Measurements from ENCODE around the gene FNDC11. TPM values are rescaled to one million over a fixed set of nuclear protein-coding genes. Genes with fewer than 3 reads are reported as not detected.

Gene FNDC11
- total RNA-seq (2014; rRNA removed), result 0.40 and 1.8 TPM in 2 replicates
- Bru-seq, nascent RNA, result percentile 27 among the genes with signal in this experiment
- BruChase-seq, experiment 1, labeled RNA remaining after a 6-hour chase, result percentile 45 among the genes with signal in this experiment
- BruChase-seq, experiment 2, labeled RNA remaining after a 2-hour chase, result percentile 30 among the genes with signal in this experiment
- long read RNA-seq, partial matches to known transcripts, result 0 of 1 reads
- long read RNA-seq, other reads (novel, unspliced or antisense), result 0 of 1 reads

- intact Hi-C loops (cut with micrococcal nuclease), result no loop called here
- no TSS peak for BruUV-seq (replicated peaks)
- H3K9me3 ChIP-seq (ENCODE audit: low read length), result no peaks in the 10 kb centered on the region
- TF ChIP-seq EZH2 (IDR thresholded peaks at IDR 0.05; ENCODE audit: low read length, unreplicated experiment) (no peak), CTCF (conservative IDR thresholded peaks at IDR 0.05; ENCODE audit: low read depth, low read length) (no peak), EZH2phosphoT487 (IDR thresholded peaks at IDR 0.05; ENCODE audit: borderline replicate concordance, low read length) (no peak)
- ChIA-PET POLR2A (ENCODE audit: unreplicated experiment) (no interaction called here), CTCF (no interaction called here)
- H3K27me3 ChIP-seq (ENCODE audit: low read length), result no peaks in the 10 kb centered on the region
- no peaks in the 10 kb centered on the region for H3F3A ChIP-seq (ENCODE audit: low read length, unreplicated experiment)
- peak; percentile 53 for ATAC-seq
- H3K27ac ChIP-seq (ENCODE audit: low read length), result no peak within 1 kb of the TSS
- no peaks in the 10 kb centered on the region for H3K36me3 ChIP-seq (ENCODE audit: low read depth, low read length)
- H3K9ac ChIP-seq (ENCODE audit: low read length), result peak within 1 kb of the TSS; percentile 67
- peak within 1 kb of the TSS; percentile 100 for H3K4me2 ChIP-seq (ENCODE audit: low read length)
- no peaks in the 10 kb centered on the region for H3K9me2 ChIP-seq (replicated peaks; ENCODE audit: low read length)
- H2AFZ ChIP-seq (ENCODE audit: low read length), result peak within 1 kb of the TSS; percentile 99
- DNase-seq, result peak; percentile 28
- peaks cover 7% of the 10 kb centered on the region for H3K4me1 ChIP-seq (ENCODE audit: insufficient read depth, low read length)
- H3K79me2 ChIP-seq (ENCODE audit: low read length), result no peaks in the 10 kb centered on the region
- H4K20me1 ChIP-seq (ENCODE audit: low read length), result no peaks in the 10 kb centered on the region
- peak within 1 kb of the TSS; percentile 89 for H3K4me3 ChIP-seq (ENCODE audit: low read length)
Observed at GRCh38 chr20:63553933-63554290, at the start of gene FNDC11. Gene FNDC11 (plus strand): TSS chr20:63554159. CDS start chr20:63555664, 1,505 bp downstream.

- H3K9me2 ChIP-seq (replicated peaks; ENCODE audit: low read length), result no peaks in the 10 kb centered on the region
- H3K9me3 ChIP-seq (ENCODE audit: low read length), result no peaks in the 10 kb centered on the region
- intact Hi-C loops (cut with micrococcal nuclease), result no loop called here
- no peaks in the 10 kb centered on the region for H3K79me2 ChIP-seq (ENCODE audit: low read length)
- H4K20me1 ChIP-seq (ENCODE audit: low read length), result no peaks in the 10 kb centered on the region
- TF ChIP-seq EZH2 (IDR thresholded peaks at IDR 0.05; ENCODE audit: low read length, unreplicated experiment), result no peak
- TF ChIP-seq EZH2phosphoT487 (IDR thresholded peaks at IDR 0.05; ENCODE audit: borderline replicate concordance, low read length), result no peak
- no peak for TF ChIP-seq CTCF (conservative IDR thresholded peaks at IDR 0.05; ENCODE audit: low read depth, low read length)
- H3F3A ChIP-seq (ENCODE audit: low read length, unreplicated experiment), result no peaks in the 10 kb centered on the region
- H2AFZ ChIP-seq (ENCODE audit: low read length), result no peak overlapping the region
- no peak for ATAC-seq
- H3K27ac ChIP-seq (ENCODE audit: low read length), result no peak overlapping the region
- H3K27me3 ChIP-seq (ENCODE audit: low read length), result no peaks in the 10 kb centered on the region
- DNase-seq, result no peak
- no peak overlapping the region for H3K4me3 ChIP-seq (ENCODE audit: low read length)
- H3K9ac ChIP-seq (ENCODE audit: low read length), result no peak overlapping the region
- BruUV-seq (replicated peaks), result no TSS peak
- ChIA-PET CTCF (no interaction called here), POLR2A (ENCODE audit: unreplicated experiment) (no interaction called here)
- no peaks in the 10 kb centered on the region for H3K36me3 ChIP-seq (ENCODE audit: low read depth, low read length)
- H3K4me1 ChIP-seq (ENCODE audit: insufficient read depth, low read length), result no peaks in the 10 kb centered on the region
- no peak overlapping the region for H3K4me2 ChIP-seq (ENCODE audit: low read length)
Observed at GRCh38 chr20:63504642-63505041, 49.3 kb upstream of the FNDC11 start.

- Histone ChIP-seq H3K36me3 (ENCODE audit: low read depth, low read length) (no peaks in the 10 kb centered on the region), H3K79me2 (ENCODE audit: low read length) (no peaks in the 10 kb centered on the region), H3K27ac (ENCODE audit: low read length) (no peak overlapping the region), H4K20me1 (ENCODE audit: low read length) (no peaks in the 10 kb centered on the region), H3K9me3 (ENCODE audit: low read length) (no peaks in the 10 kb centered on the region), H3K9ac (ENCODE audit: low read length) (no peak overlapping the region), H2AFZ (ENCODE audit: low read length) (no peak overlapping the region), H3F3A (ENCODE audit: low read length, unreplicated experiment) (no peaks in the 10 kb centered on the region), H3K27me3 (ENCODE audit: low read length) (no peaks in the 10 kb centered on the region), H3K9me2 (replicated peaks; ENCODE audit: low read length) (no peaks in the 10 kb centered on the region), H3K4me2 (ENCODE audit: low read length) (no peak overlapping the region), H3K4me1 (ENCODE audit: insufficient read depth, low read length) (no peaks in the 10 kb centered on the region), H3K4me3 (ENCODE audit: low read length) (no peak overlapping the region)
- TF ChIP-seq EZH2phosphoT487 (IDR thresholded peaks at IDR 0.05; ENCODE audit: borderline replicate concordance, low read length), result no peak
- TF ChIP-seq CTCF (conservative IDR thresholded peaks at IDR 0.05; ENCODE audit: low read depth, low read length), result no peak
- TF ChIP-seq EZH2 (IDR thresholded peaks at IDR 0.05; ENCODE audit: low read length, unreplicated experiment), result no peak
- ChIA-PET CTCF (no interaction called here), POLR2A (ENCODE audit: unreplicated experiment) (no interaction called here)
- no peak for DNase-seq
- ATAC-seq, result no peak
- no TSS peak for BruUV-seq (replicated peaks)
- intact Hi-C loops (cut with micrococcal nuclease), result no loop called here
Observed at GRCh38 chr20:63505281-63505680, 48.7 kb upstream of the FNDC11 start.
